Right hindlimb (tissue), 1 donor: ENCODE measurements around the gene PPM1M.
"Not testable (repeated sequence)": the region's sequence is repeated elsewhere in the genome, so short reads cannot be mapped to it uniquely, and the experiment has no call there.

Source experiments
- DNase-seq: peaks from one replicate; pipeline ENCODE4 v3.0.0-alpha.2; 2018

Gene PPM1M

DNA sequence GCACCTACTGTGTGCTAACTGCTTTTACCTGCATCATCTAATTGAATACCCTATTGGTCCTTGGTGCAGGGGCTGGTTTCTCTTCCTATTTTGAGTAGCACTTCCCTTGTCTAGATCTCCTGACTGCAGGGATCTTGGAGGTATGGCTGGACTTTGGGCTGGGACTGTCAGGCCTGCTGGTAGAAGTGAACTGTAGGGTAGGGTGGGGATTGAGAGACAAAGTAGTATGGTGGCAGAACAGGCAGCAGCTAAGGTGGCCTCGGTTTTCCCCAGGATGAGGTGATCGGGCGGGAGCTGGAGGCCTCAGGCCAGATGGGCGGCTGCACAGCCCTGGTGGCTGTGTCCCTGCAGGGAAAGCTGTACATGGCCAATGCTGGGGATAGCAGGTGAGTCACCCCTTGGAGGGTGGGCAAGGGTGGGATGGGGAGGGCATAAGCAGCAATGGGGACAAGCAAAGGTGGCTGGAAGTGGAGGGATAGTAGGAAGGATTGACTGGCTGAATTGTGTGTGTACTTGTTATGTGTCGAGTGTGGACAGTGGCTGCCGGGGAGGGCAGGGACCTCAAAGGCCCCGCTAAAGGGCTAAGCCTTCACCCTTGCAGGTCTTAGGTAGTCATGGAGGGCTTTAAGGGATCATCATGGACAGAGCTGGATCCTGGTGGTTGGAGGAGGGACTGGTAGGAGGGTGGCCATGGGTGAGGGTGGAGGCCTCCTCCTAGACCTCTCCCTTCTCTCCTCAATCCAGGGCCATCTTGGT, 2.0 kb downstream of the PPM1M start:
- no peak for DNase-seq

DNA sequence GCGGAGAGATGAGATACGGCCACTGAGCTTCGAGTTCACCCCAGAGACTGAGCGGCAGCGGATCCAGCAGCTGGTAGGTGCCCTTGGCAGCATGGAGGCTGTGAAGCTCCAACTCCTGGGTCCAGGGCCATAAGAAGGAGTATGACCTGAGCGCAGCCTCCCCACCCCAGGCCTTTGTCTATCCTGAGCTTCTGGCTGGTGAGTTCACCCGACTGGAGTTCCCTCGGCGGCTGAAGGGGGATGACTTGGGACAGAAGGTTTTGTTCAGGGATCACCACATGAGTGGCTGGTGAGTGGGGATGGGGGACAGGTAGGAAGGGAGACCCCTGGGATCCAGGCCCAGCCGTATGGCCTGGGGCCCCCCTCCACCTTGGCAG, 2.6 kb downstream of the PPM1M start:
- no peak for DNase-seq

DNA sequence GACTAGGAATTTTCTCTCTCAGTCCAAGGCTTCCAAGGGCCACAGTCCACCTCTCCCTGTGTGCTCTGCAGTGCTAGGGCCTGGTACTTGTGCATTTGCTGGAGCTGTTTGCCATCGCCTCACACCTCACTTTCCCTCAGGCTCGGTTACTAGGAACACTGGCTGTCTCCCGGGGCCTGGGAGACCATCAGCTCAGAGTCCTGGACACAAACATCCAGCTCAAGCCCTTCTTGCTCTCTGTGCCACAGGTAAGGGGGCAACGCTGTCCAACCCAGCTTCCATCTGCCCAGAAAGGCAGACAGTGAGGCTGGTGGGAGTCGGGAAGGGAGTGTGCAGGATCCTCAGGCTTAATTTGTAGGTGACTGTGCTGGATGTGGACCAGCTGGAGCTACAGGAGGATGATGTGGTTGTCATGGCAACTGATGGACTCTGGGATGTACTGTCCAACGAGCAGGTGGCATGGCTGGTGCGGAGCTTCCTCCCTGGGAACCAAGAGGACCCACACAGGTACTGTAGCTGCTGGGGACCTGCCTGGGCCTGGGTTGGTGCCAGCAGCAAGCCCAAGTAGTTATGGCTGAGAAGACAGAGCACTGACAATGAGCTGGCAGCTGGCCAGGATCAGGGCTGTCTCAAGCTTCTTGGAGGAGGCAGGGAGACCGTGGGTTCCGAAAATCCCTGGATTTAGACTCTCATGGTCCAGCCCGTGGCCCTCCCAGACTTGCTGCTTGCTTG, 3.4 kb downstream of the PPM1M start:
- DNase-seq = no peak

DNA sequence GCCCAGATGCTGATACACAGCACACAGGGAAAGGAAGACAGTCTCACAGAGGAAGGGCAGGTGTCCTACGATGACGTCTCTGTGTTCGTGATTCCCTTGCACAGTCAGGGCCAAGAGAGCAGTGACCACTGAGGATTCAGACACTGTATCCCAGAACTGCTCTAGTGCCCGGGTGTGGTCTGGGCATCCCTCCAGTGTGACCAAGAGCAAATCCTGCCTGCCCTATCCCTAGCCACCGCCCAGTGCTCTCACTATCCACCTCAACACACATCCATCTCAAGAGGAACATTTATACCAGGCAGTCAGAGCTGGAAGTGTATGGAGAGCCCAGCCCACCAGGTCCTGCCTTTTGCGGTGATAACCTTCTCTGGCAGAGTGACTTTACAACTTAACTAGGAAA, 4.1 kb downstream of the PPM1M start:
- DNase-seq = no peak

DNA sequence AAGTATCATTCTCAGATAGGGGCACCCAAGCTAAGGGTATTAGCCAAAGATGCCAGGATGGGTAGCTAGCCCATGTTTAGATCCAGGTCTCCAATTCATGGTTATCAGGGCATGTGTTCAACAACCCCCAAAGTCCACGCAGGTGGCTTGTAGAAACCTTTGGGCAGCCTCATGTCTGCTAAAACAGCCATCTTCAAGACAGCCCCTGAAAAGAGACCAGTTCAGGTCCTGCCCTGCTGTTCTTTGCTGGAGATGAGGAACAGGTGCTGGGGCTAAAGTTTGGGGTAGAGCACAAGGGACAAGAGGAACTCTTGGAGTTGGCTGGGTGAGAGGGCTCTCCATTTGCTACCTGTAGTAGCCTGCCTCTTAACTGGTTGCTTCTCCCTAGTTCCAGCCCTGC, 4.6 kb downstream of the PPM1M start:
- DNase-seq = no peak

DNA sequence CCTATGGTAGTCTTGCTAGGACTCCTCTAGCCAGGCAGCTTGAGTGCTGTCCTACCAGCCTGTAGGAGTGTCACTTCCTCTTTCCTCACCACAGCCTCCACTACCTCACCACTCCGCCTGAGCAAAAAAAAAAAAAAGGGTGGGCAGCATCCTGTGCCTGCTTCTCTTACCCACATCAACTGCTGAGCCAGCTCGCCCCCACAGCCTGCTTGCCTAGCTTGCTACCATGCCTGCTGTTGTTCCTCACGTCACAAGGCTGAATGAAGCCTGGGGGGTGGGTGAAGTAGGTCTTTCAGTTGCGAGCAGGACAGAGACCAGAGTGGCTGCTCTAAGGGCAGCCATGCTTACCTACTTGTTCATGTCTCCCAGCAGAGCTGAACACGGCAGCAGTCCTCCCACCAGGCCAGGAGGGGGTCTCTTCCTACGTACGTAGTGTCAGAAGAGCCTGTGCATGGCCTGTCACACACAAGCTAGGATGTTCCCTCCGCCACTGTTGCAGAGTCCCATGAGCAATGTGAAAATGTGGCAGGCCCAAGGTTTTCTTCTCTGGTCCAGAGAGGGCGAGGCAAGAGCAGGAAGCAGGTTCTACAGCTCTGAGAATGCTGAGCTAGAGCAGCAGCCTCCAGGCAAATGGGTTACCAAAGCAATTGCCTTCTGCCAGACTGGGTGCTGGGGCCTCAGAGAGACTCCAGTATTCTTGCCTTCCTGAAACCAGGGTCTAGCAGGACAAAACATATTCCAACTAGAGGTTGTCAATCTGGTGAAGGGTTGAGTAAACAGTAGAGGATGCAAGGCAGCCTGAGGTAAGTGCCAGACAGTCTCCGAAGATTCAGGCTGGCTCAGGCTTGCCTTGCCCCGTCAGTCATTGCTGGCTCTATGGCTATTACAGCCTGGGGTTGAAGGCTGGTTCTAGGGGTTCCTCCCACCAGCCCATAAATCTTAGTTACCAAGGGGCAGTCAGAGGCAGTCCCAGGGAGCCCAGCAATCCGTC, 8.1 kb downstream of the PPM1M start:
- DNase-seq = no peak

DNA sequence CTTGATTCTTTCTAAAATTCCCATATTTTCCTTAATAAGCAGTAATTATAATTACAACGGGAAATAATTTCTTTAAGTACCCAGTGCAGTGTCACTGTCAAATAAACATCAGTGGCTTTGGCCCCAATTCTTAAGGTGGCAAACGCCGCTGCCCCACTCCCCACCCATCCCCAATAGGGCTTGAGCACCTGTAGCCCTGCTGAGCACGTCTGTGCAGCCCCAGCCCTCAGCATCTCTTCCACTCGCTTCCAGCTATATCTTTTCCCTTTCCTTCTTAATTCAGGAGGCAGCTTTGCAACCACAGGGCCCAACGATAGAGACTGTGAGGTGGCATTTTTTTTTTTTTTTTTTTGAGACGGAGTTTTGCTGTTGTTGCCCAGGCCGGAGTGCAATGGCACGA, 9.0 kb downstream of the PPM1M start:
- DNase-seq = no peak

DNA sequence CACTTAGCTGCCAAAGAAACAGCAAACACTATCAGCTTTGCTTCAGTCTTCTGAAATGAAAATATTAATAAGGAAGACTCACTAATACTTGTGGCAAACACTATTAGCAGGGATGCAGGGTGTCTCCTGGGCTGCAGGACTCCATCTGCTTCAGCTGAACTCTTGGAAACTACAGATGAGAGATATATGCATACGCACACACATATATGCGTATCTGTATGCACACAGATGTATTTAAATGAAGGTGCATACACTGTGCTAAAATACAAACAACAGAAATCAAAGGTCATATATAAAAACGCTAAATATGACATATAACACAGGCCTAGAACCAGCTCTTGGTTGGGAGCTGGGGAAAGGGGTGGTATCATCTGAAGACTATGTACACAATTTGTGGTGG, 10.6 kb downstream of the PPM1M start:
- no peak for DNase-seq

DNA sequence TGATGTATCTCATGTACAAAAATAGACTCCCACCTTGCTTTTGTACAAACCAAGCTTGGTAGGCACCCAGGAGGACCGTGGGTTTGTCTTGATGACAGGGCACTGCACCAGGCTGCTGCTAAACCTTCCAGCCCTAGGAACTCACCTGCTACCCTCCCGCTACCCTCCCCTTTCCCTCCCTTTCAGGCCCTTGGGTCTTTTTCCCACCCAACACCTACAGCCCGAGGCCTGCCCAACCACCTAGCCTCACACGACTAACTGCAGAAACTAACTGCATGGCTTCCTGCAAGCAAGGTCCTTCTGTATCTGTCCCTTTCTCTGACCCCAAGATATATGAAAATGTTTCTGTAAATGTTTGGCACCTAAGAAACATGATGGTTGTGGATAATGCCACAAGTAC, 11.1 kb downstream of the PPM1M start:
- no peak for DNase-seq

DNA sequence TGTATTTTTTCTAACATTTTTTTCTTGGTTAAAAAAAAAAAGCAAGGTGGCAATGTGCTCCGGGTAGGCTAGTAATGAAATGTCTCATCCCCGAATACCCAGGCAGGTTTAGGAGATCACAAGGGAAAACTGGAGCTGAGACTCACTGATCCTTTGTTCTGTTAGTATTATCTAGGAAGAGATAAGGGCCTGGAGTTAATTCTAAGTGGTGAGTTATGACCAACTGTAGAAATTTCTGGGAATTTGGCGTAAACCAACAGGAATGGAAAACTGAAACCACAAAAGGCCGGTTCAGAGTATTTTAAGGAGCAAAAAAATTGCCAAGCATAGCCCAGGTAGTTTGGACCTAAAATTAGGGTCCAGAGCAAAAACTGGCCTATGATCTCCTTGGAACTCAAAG, 12.4 kb downstream of the PPM1M start:
- DNase-seq = no peak

DNA sequence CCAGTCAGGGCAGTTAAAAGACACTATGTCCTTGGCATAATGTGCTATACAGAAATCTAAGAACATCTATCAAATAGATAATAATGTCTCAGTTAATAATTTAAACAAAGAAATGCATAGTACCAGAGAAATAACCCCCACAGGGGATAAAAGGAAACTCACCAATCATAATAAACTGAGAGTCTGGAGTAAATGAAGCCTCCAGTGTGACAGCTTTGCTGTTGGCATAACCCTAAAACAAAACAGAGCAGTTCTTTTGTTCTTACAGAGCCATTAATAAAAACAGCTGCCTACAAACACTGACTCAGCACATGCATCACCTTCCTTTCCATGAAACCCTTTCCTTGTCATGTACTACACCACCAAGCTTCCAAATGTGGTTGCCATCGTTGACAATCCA, 13.5 kb downstream of the PPM1M start:
- no peak for DNase-seq

DNA sequence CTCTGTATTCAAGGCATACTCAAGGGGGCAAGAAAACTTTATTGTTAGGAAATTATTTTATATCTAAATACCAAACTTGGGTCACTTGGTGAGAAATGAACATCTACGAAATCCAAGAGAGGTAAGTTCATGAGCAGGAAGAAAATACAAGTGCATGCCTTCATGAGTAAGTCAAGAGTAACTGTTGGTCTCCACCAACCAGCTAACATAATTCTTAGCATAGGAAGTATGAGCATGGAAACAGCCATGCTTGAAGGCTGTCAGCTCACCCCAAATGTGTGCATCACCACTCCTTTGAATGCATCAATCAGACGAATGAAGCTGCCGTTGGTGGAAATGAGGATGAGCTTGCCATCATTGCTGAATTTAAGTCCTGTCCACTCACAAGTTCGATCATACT, 13.9 kb downstream of the PPM1M start:
- no peak for DNase-seq

DNA sequence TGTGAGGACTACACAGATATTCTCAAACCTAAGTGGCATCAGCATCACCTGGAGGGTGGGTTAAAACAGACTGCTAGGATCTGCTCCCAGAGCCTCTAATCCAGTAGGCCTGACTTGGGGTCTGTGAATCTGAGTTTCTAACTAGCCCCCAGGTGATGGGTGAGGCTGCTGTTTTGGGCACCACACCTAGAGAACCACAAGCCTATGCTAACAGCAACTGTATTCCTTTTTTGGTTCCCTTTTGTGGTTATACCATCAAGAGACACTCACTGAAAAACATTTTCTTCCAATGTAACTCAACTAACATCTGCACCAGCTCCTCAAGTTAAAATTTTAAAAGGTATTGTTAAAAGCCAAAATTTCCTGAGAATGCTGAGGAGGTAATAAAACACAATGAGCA, 16.9 kb downstream of the PPM1M start:
- no peak for DNase-seq

DNA sequence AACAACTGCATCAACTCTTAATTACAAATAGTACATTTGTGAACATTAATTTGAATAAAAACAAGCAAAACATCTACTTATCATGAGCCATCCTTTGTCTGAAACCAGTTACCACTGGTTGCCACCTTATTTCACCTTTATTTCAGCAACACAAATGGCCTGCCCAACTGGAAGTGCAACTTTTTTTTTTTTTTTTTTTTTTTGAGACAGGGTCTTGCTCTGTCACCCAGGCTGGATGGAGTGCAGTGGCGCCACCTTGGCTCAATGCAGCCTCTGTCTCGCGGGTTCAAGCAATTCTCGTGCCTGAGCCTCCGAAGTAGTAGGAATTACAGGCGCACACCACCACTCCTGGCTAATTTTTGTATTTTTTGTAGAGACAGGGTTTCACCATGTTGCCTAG, 19.8 kb downstream of the PPM1M start:
- DNase-seq = no peak

DNA sequence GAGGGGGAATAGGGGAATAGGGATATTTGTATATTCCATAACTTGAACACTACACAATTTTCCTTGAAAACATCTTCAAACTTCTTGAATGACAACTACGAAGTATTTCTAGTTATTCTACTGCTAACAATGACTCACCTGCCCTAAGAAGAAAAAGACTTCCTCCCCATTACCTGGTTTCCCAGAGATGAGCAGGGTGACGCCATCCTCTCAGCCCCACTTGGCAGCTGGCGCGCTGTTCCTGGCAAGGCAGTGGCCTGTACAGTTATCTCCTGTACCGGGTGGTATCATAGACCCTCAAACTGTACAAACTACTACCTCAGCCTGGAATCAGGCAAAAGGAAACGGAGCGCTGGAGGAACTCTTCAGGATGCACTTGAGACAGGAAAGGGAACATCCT, 22.5 kb downstream of the PPM1M start:
- DNase-seq = no peak

DNA sequence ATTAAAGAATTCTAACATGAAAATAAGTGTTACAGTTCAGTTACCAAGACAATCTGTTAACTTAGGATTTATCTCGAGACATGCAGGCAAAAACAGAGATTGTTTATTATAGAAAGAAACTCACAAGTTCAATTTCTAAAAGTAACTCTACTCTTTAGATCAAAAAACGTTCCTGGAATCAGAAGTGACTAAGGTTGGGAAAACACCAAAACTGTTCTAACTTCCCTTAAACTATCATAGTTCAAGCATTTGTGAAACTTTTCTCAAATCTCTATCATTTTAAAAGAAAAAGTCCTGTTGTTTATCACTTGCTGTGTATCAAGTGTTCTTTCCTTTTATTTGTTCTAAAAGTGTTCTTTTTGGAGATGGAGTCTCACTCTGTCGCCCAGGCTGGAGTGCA, 24.2 kb downstream of the PPM1M start:
- DNase-seq = no peak

DNA sequence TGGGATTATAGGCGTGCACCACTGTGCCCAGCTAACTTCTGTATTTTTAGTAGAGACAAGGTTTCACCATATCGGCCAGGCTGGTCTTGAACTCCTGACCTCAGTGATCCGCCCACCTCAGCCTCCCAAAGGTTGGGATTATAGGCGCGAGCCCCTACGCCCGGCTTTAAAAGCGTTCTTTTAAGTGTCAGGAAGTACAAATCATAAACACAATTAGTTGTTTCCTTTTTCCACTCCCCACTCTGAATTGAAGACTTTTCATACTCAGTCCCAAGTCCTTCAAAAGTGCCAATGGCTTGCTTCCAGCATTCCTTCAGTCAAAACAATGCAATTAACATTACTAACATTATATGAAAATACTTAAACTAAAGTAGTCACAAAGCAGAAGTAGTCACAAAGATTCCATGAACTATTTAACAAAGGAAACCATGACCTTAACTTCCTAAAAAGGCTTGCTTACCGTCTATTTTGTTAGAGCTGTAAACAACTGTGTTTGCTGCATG, 24.7 kb downstream of the PPM1M start:
- DNase-seq = no peak

DNA sequence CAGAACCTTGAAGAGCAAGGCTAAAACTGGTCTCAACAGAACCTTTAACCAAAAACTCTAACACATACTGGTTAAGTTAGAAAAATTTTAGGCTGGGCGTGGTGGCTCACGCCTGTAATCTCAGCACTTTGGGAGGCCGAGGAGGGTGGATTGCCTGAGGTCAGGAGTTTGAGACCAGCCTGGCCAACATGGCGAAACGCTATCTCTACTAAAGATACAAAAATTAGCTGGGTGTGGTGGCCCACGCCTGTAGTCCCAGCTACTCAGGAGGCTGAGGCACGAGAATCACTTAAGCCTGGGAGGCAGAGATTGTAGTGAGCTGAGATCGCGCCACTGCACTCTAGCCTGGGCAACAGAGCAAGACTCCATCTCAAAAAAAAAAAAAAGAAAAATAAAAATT, 26.6 kb downstream of the PPM1M start:
- not testable (repeated sequence) for DNase-seq

DNA sequence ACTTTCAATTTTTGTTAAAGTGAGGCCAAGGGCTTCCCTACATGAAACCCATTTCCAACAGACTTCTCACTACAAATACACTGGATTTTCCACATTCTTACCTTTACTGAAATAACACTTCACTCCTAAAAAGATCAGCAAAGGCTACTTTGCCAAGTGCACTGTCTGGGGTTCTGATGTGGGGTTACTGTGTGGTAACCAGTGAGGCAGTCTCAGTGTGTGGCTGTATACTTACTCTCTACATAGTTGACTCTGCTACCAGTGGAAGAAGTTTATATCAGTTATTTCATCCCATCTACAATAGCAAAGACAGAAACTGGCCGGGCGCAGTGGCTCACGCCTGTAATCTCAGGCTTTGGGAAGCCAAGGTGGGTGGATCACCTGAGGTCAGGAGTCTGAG, 27.3 kb downstream of the PPM1M start:
- no peak for DNase-seq

DNA sequence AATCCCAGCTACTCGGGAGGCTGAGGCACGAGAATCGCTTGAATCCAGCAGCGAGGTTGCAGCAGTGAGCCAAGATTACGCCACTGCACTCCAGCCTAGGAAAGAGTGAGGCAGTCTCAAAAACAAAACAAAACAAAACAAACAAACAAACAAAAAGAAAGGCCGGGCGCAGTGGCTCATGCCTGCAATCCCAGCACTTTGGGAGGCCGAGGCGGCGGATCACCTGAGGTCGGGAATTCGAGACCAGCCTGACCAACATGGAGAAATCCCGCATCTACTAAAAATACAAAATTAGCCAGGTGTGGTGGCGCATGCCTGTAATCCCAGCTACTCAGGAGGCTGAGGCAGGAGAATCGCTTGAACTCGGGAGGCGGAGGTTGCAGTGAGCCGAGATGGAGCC, 29.2 kb downstream of the PPM1M start:
- not testable (repeated sequence) for DNase-seq

DNA sequence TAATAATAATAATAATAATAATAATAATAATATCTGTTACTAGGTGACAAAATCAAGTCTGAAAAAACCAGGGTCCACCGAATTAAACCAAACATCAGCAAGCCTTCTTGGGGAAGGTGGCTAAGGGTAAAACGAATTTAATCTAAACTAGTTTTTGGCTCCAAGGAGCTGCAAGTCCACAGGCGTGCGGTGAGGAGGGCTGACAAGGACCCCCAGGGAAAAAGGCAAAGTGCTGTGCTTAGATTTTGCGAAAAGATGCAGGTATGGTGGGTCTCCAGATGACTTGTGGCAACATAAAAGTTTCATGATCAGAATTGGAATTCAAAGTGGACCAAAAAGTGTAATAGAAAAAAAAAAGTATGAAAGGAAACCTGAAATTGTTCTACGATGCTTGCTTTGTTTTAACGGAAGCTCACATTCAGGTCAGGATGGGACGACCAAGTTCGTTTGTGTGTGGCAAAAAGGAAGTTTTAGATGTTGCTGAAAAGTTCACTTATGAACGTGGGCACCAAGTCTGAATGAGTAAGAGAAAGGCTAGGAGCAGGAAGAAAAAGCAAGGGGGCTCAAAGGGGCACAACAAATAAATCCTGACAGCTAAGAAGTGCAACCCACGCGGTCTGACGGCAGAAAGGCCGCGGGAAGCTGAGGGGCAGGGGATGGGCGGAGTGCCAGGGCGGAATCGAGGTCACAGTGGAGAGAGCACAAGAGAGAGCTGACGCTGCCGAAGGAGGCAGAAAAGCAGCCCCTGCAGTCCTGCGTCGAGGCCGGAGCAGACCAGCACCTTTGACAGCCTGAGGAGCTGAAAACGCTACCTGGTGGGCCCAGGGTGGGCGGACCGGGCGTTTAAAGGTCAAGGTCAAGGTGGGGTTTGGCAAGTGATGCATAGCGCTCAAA, 31.8 kb downstream of the PPM1M start:
- DNase-seq = peak; percentile 82

DNA sequence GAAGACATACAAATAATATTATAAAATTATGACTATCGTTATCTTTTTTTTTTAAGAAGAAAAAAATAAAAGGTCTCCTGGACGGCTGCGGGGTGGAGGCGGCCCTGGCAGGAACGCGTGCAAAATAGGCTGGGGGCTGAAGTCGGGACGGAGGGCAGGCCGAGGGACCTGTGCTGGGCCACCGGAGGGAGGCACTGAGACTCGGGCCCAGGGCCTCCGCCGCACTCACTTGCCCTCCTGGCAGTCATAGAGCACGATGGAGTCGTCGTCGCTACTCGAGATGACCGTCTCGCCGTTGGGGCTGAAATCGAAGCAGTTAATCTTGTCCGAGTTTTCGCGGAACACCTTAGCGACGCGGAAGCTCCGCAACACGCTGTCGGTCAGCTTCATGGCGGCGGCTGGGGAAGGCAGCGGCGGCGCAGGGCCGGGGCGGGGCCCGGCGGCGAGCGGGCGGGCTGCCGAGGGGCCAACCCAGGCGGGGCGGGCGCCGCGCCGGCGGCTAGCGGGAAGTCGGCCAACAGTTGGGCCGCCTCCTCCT, 32.5 kb downstream of the PPM1M start:
- DNase-seq = no peak
